ENCODE data around the gene ZNF229.

DNA sequence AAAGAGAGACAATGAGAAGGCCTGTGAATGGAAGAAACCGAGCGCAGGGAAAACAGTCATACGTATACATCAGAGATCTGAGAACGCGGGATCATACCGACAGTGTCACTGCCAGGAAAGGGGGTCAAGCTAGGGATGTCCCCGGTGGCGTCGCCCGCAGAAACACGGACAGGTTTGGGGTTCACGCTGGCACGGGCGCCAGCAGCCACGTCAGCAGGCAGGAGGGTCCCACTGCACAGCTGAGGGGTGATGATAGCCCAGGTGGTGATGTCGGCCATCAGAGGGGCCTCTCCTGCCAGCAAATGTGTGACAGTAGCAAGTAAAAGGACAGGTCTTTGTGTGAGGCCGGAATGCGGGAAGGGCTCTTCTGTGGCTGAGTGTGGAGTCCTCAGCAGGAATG is 3.4 kb upstream of the ZNF229 start:
- TF ChIP-seq CEBPB (IDR thresholded peaks at IDR 0.05) = no peak
- no peak for TF ChIP-seq TAF1 (IDR thresholded peaks at IDR 0.05; ENCODE audit: low read depth)
- no peak for TF ChIP-seq RAD21 (IDR thresholded peaks at IDR 0.05; ENCODE audit: low read depth)
- no peak for TF ChIP-seq TEAD4 (IDR thresholded peaks at IDR 0.05)
